Mesodermal cell (in vitro differentiated cells): Measurements from ENCODE around the gene TMEM141.

Experiments used
- H3K27ac ChIP-seq: 2 replicates; pipeline ENCODE4 v1.7.0; 2013; ENCODE audit warnings: mild to moderate bottlenecking, low read depth, low read length, moderate library complexity; ENCODE audit not compliant: severe bottlenecking
- H3K36me3 ChIP-seq: 2 replicates; pipeline ENCODE4 v1.7.1; 2013; ENCODE audit warnings: mild to moderate bottlenecking, low read length, moderate library complexity; ENCODE audit not compliant: control insufficient read depth, insufficient read depth
- H3K4me1 ChIP-seq: one replicate; pipeline ENCODE4 v1.7.1; 2013; ENCODE audit warnings: mild to moderate bottlenecking, low read length; ENCODE audit not compliant: insufficient read depth, control insufficient read depth, poor library complexity, severe bottlenecking
- H3K4me3 ChIP-seq: 2 replicates; pipeline ENCODE4 v1.7.0; 2013; ENCODE audit warnings: low read length, control low read depth, mild to moderate bottlenecking; ENCODE audit not compliant: insufficient read depth, poor library complexity, severe bottlenecking; ENCODE audit errors: extremely low read depth
- H3K9me3 ChIP-seq: 2 replicates; pipeline ENCODE4 v1.7.1; 2013; ENCODE audit warnings: mild to moderate bottlenecking, low read length, moderate library complexity; ENCODE audit not compliant: control insufficient read depth
- WGBS, 2 experiments: methylation state at CpG; one replicate each; pipeline ENCODE4 v1.1.5; 2013; ENCODE audit warnings: missing lambda C conversion rate in 2 of 2; ENCODE audit not compliant: insufficient coverage in 2 of 2; 5-methylcytosine and 5-hydroxymethylcytosine counted together

Gene TMEM141

GRCh38 chr9:136824496-136825225, 33.5 kb downstream of the TMEM141 start:
- Histone ChIP-seq H3K27ac (no peak overlapping the region), H3K9me3 (no peaks in the 10 kb centered on the region), H3K4me3 (no peak overlapping the region), H3K4me1 (peaks cover 3% of the 10 kb centered on the region), H3K36me3 (peaks cover 60% of the 10 kb centered on the region)
- 96 to 98% methylated on average over 17 to 18 of the region's 21 CpGs for WGBS, 2 experiments

DNA sequence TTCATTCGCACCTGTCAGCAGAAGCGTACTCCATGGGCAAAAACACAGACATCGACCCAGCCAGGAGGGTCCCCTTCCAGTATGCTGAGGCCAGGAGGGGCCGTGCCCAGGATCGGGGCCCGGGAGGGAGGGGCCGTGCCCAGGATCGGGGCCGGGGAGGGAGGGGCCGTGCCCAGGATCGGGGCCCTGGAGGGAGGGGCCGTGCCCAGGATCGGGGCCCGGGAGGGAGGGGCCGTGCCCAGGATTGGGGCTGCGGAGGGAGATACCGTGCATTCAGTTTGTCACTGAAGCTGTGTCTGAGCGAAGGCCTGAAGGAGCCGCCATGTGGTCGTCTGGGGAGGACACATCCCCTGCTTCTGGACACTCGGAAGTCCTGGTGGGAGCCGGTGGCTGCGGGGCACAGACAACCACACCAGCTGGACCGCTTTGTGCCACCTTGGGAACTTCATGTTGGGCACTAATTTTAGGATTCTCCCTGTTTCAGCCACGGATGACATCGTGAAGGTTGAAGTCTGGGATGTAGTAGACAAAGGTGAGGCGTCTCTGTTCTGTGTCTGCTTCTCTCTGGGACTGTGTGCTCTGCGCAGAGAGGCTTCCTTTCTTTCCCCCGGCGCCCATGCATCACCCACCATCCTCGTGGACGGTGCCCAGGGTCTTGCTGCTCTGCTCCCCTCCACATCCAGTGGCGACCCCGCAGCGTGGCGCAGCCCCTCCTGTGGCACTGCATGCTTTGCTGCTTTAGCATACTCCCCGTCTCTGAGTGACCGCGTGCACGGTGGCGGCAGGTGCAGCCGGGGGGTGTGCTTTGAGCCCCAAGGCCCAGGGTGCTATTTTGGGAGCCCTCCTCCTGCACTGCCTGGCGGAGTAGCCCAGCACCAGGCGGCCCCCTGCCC, 34.4 kb downstream of the TMEM141 start:
- Histone ChIP-seq H3K9me3 (no peaks in the 10 kb centered on the region), H3K27ac (no peak overlapping the region), H3K4me1 (peaks cover 3% of the 10 kb centered on the region), H3K4me3 (no peak overlapping the region), H3K36me3 (peaks cover 68% of the 10 kb centered on the region)
- WGBS, 2 experiments, result 95 to 98% methylated on average over 37 to 38 of the region's 44 CpGs

DNA sequence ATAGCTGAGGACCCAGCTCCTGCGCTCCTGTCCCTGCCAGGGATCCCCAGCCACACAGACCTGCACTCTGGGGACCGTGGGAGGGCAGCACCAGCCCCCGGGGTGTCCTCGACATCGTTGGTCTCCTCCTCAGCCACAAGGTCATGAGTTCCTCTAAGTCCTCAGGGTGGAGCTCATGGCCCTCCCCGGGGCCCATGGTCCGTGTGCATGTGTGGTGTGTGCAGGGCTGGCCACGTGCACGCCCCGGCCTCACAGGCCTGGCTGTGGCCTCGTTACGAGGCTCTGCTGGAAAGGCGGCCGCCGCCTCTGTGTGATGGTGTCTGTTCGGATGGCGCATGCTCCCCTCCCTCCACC, 35.0 kb downstream of the TMEM141 start:
- H3K27ac ChIP-seq, result no peak overlapping the region
- H3K9me3 ChIP-seq, result no peaks in the 10 kb centered on the region
- H3K4me1 ChIP-seq, result peaks cover 3% of the 10 kb centered on the region
- WGBS, 2 experiments, result 95 to 96% methylated on average over 10 to 12 of the region's 17 CpGs
- H3K36me3 ChIP-seq, result peaks cover 75% of the 10 kb centered on the region
- H3K4me3 ChIP-seq, result no peak overlapping the region

DNA sequence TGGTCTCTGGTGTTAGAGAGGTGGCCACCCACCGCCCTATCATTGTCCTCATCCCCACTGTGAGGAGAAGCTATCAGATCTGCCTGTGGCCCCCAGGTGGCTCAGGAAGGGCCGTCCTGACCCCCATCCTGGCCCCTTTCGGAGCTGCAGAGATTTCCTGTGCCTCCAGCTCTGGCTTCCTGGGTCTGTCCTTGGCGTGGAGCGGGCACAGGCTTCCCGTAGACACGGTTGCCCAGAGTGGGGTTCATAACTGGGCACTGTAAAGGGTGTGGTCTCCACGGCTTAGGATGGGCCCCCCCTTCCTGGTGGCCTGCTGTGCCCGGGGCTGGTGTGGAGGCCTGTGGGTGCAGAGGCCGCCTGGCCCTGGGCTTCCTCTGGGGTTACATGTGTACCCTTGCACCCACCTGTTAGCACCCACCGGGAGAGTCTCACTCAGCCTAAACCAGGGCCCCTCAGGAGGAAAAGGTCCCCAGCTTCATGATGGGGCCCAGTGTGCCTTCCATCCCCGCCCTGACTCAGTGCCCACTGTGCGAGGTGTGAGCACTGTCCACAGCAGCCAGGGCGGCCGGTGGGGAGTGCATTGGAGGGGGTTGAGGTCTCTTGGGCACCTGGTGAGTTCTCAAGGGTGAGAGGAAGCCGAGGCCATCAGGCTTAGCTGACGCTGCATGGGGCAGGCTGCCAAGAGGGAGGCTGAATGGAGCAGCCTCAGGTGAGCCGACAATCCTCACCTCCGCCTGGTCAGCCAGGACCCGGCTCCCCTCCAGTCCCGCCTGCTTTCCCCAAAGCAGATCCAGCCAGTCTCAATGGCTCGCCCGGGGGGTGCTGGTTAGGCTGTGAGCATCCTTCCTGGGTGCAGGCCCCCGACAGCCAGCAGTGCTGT, 35.8 kb downstream of the TMEM141 start:
- 95 to 96% methylated on average over 15 to 22 of the region's 24 CpGs for WGBS, 2 experiments
- H3K27ac ChIP-seq, result no peak overlapping the region
- peaks cover under 1% of the 10 kb centered on the region for H3K4me1 ChIP-seq
- no peak overlapping the region for H3K4me3 ChIP-seq
- H3K9me3 ChIP-seq, result no peaks in the 10 kb centered on the region
- peaks cover 82% of the 10 kb centered on the region for H3K36me3 ChIP-seq

GRCh38 chr9:136827794-136828473, 36.8 kb downstream of the TMEM141 start:
- no peaks in the 10 kb centered on the region for H3K9me3 ChIP-seq
- H3K4me1 ChIP-seq, result no peaks in the 10 kb centered on the region
- peaks cover 91% of the 10 kb centered on the region for H3K36me3 ChIP-seq
- 97 to 98% methylated on average over 8 to 9 of the region's 14 CpGs for WGBS, 2 experiments
- no peak overlapping the region for H3K4me3 ChIP-seq
- no peak overlapping the region for H3K27ac ChIP-seq

GRCh38 chr9:136828474-136829140, 37.5 kb downstream of the TMEM141 start:
- WGBS, 2 experiments, result 96 to 98% methylated on average over 31 of the region's 31 CpGs
- Histone ChIP-seq H3K36me3 (peaks cover 87% of the 10 kb centered on the region), H3K9me3 (no peaks in the 10 kb centered on the region), H3K4me1 (no peaks in the 10 kb centered on the region), H3K27ac (no peak overlapping the region), H3K4me3 (no peak overlapping the region)

- Histone ChIP-seq H3K4me3 (no peak overlapping the region), H3K27ac (no peak overlapping the region), H3K9me3 (no peaks in the 10 kb centered on the region), H3K4me1 (no peaks in the 10 kb centered on the region), H3K36me3 (peaks cover 83% of the 10 kb centered on the region)
- WGBS, 2 experiments, result 98% methylated on average over 13 to 14 of the region's 14 CpGs
Observed at GRCh38 chr9:136829412-136829811, 38.3 kb downstream of the TMEM141 start.

DNA sequence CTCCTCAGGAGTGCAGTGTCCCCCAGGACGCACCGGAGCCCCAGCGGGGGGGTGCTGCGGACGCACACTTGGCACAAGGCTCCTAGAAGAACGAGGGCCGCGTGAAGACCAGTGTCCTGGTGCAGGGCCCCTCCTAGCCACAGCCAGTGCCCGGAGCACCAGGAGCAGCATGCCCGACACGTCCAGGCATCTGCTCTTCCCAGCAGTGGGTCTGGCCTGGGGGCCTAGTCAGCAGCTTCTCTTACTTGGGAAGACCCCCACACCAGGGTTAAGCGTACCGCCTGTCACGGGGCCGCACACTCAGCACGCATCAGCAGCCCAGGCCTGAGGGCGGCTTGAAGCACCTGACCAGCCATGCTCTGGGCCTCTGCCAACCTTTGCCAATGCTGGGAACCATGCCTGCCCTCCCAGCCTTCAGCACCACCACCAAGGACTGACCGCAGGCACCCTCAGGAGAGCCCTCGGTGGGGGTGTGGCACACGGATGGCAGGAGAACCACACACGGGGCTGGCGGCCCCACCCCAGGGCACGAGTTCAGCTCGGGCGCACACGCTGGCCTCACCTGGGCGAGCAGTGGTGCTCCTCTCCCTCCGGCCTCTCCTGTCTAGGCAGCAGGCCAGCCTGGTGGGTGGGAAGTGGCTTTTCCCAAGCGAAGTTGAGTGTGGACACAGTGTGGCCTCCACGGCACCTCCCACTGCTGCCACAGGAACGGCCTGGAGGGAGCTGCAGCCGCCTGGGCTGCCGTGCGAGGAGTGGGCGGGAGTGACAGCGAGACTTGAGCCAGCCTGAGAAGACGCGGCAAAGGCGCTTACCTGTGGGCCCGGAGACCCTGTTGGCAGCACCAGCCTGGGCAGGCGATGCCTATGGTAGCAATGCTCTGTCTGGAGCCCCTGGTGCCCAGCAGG, 39.1 kb downstream of the TMEM141 start:
- no peak overlapping the region for H3K4me3 ChIP-seq
- H3K4me1 ChIP-seq, result no peaks in the 10 kb centered on the region
- H3K27ac ChIP-seq, result no peak overlapping the region
- WGBS, 2 experiments, result 92 to 95% methylated on average over 38 to 41 of the region's 41 CpGs
- no peaks in the 10 kb centered on the region for H3K9me3 ChIP-seq
- H3K36me3 ChIP-seq, result peaks cover 80% of the 10 kb centered on the region

DNA sequence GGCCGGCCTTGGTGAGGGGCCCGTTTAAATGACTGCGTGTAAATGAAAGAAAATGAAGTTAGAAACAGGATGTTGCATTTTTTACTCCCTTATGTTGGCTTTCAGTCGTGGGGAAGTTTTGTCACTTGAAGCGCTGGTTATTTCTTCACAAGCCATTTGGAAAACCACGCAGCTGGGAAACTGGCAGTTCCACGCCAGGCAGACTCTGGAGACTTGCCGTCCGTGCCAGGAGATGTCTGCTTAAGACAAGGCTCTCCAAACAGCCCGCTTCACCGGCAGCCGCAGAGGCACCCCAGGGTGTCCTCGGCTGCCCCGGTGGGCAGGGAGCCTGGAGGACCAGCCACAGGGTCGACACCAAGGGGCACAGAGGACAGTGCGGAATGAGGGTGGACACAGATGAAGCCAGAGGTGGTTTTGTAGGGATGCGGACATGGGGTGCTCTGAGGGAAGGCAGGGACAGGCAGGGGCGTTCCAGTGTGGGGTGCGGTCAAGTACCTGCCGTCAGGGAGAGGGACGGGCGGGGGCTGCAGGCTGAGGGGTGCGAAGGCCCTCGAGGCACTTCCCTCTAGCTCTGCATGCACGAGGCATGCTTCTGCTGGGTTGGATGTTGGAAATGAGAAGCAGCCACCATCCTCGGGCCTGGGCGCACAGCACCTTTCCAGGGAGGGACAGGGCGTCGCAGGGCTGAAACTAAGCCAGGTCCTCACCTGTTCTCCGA, 40.0 kb downstream of the TMEM141 start:
- no peak overlapping the region for H3K4me3 ChIP-seq
- no peak overlapping the region for H3K27ac ChIP-seq
- 95 to 97% methylated on average over 29 to 30 of the region's 30 CpGs for WGBS, 2 experiments
- no peaks in the 10 kb centered on the region for H3K9me3 ChIP-seq
- H3K4me1 ChIP-seq, result no peaks in the 10 kb centered on the region
- peaks cover 79% of the 10 kb centered on the region for H3K36me3 ChIP-seq
